Measurements from ENCODE around the gene PLCB2.

The PLCB2 gene

GRCh38 chr15:40312370-40313158 is 4.8 kb upstream of the PLCB2 start:
- TF ChIP-seq CEBPB (IDR thresholded peaks at IDR 0.05) (no peak), ZBTB7A (IDR thresholded peaks at IDR 0.05; ENCODE audit: low read depth) (no peak), RAD21 (IDR thresholded peaks at IDR 0.05; ENCODE audit: low read depth) (no peak), CREB1 (IDR thresholded peaks at IDR 0.05; ENCODE audit: low read depth) (no peak), YY1 (IDR thresholded peaks at IDR 0.05; ENCODE audit: low read depth) (no peak), TCF12 (IDR thresholded peaks at IDR 0.05; ENCODE audit: low read depth) (no peak), REST (IDR thresholded peaks at IDR 0.05; ENCODE audit: low read depth) (no peak), FOXM1 (IDR thresholded peaks at IDR 0.05; ENCODE audit: borderline replicate concordance, low read depth) (no peak), EP300 (IDR thresholded peaks at IDR 0.05; ENCODE audit: borderline replicate concordance) (no peak), USF1 (IDR thresholded peaks at IDR 0.05) (no peak), NFIC (IDR thresholded peaks at IDR 0.05) (no peak), TEAD4 (IDR thresholded peaks at IDR 0.05) (no peak), MAX (IDR thresholded peaks at IDR 0.05) (no peak), EGR1 (IDR thresholded peaks at IDR 0.05) (no peak)

GRCh38 chr15:40310993-40311392 is 3.3 kb upstream of the PLCB2 start:
- TF ChIP-seq YY1 (IDR thresholded peaks at IDR 0.05; ENCODE audit: low read depth) (no peak), EGR1 (IDR thresholded peaks at IDR 0.05) (no peak), TCF12 (IDR thresholded peaks at IDR 0.05; ENCODE audit: low read depth) (no peak), EP300 (IDR thresholded peaks at IDR 0.05; ENCODE audit: borderline replicate concordance) (no peak), TAF1 (IDR thresholded peaks at IDR 0.05; ENCODE audit: low read depth) (no peak), ZBTB7A (IDR thresholded peaks at IDR 0.05; ENCODE audit: low read depth) (no peak), MAX (IDR thresholded peaks at IDR 0.05) (no peak), FOXM1 (IDR thresholded peaks at IDR 0.05; ENCODE audit: borderline replicate concordance, low read depth) (no peak)

GRCh38 chr15:40310001-40310959 is 2.5 kb upstream of the PLCB2 start:
- TF ChIP-seq RAD21 (IDR thresholded peaks at IDR 0.05; ENCODE audit: low read depth) (peak; percentile 93), TAF1 (IDR thresholded peaks at IDR 0.05; ENCODE audit: low read depth) (no peak)

- TF ChIP-seq NFIC (IDR thresholded peaks at IDR 0.05): no peak
- TF ChIP-seq EGR1 (IDR thresholded peaks at IDR 0.05): no peak
- no peak for TF ChIP-seq CREB1 (IDR thresholded peaks at IDR 0.05; ENCODE audit: low read depth)
- no peak for TF ChIP-seq TEAD4 (IDR thresholded peaks at IDR 0.05)
- TF ChIP-seq REST (IDR thresholded peaks at IDR 0.05; ENCODE audit: low read depth): no peak
- no peak for TF ChIP-seq EP300 (IDR thresholded peaks at IDR 0.05; ENCODE audit: borderline replicate concordance)
- TF ChIP-seq YY1 (IDR thresholded peaks at IDR 0.05; ENCODE audit: low read depth): no peak
- no peak for TF ChIP-seq USF1 (IDR thresholded peaks at IDR 0.05)
- no peak for TF ChIP-seq RAD21 (IDR thresholded peaks at IDR 0.05; ENCODE audit: low read depth)
- no peak for TF ChIP-seq MAX (IDR thresholded peaks at IDR 0.05)
- no peak for TF ChIP-seq TCF12 (IDR thresholded peaks at IDR 0.05; ENCODE audit: low read depth)
- no peak for TF ChIP-seq FOXM1 (IDR thresholded peaks at IDR 0.05; ENCODE audit: borderline replicate concordance, low read depth)
- no peak for TF ChIP-seq TAF1 (IDR thresholded peaks at IDR 0.05; ENCODE audit: low read depth)
- TF ChIP-seq ZBTB7A (IDR thresholded peaks at IDR 0.05; ENCODE audit: low read depth): no peak
- no peak for TF ChIP-seq CEBPB (IDR thresholded peaks at IDR 0.05)
These were observed 1.7 kb upstream of the PLCB2 start for GRCh38 chr15:40309344-40309862.

- TF ChIP-seq CREB1 (IDR thresholded peaks at IDR 0.05; ENCODE audit: low read depth) (no peak), RAD21 (IDR thresholded peaks at IDR 0.05; ENCODE audit: low read depth) (no peak), TEAD4 (IDR thresholded peaks at IDR 0.05) (no peak), ZBTB7A (IDR thresholded peaks at IDR 0.05; ENCODE audit: low read depth) (no peak), EP300 (IDR thresholded peaks at IDR 0.05; ENCODE audit: borderline replicate concordance) (no peak), MAX (IDR thresholded peaks at IDR 0.05) (no peak), USF1 (IDR thresholded peaks at IDR 0.05) (no peak), FOXM1 (IDR thresholded peaks at IDR 0.05; ENCODE audit: borderline replicate concordance, low read depth) (no peak)
These were observed 827 bp downstream of the PLCB2 start for GRCh38 chr15:40306908-40307307.
